HepG2 (cell line): ENCODE measurements around the gene UBALD1. TPM values are rescaled to one million over a fixed set of nuclear protein-coding genes. Genes with fewer than 3 reads are reported as not detected.

Source experiments
- ATAC-seq: fragments of 200-7000 bp; cut with Tn5 transposase; 3 replicates; pipeline ENCODE4 v1.9.1; 2020; ENCODE audit warnings: mild to moderate bottlenecking, moderate library complexity
- BruUV-seq: library from RNA; stranded (reverse); fragments of 400-500 nt; replicated peaks from 2 replicates; lab custom pipeline; 2021; lab: Mats Ljungman, UMichigan
- CTCF ChIA-PET: fragments of 300-600 bp; formaldehyde crosslinking; extraction: SDS; loops from one replicate; lab custom pipeline; 2021; ENCODE audit warnings: low total read pairs, inconsistent platforms, low intra/inter-chr PET ratio; lab: Yijun Ruan, JAX
- POLR2A ChIA-PET: fragments of 350-600 bp; sonication (Branson Sonifier 250); formaldehyde crosslinking; loops from one replicate; lab custom pipeline; 2020; ENCODE audit warnings: antibody characterized with exemption, inconsistent platforms; lab: Yijun Ruan, JAX
- DNase-seq: peaks from one replicate; pipeline ENCODE4 v3.0.0-alpha.2; 2015; ENCODE audit warnings: low spot score
- FAIRE-seq: peaks from 3 replicates; lab custom pipeline; 2011; peaks lifted over from hg19 to GRCh38; lab: Jason Lieb, UNC
- H2AFZ ChIP-seq: one replicate; pipeline ENCODE4 v1.6.1; 2011; ENCODE audit warnings: low read length, inconsistent platforms
- H3K27ac ChIP-seq: fragments of 300-600 bp; 3 replicates; pipeline ENCODE4 v1.8.0; 2011; ENCODE audit warnings: mixed run types, mild to moderate bottlenecking, mixed read lengths, low read length, inconsistent platforms; ENCODE audit not compliant: insufficient read depth; ENCODE audit errors: extremely low read length
- H3K27me3 ChIP-seq, 2 experiments: fragments of 200-600 bp in 1 of 2; 2 replicates in 1 of 2; 3 replicates in 1 of 2; pipeline versions ENCODE4 v1.6.0 to v1.8.0; 2011; ENCODE audit warnings: low read length in 2 of 2, mild to moderate bottlenecking in 2 of 2, moderate library complexity in 2 of 2, inconsistent platforms in 1 of 2; ENCODE audit not compliant: insufficient read depth in 2 of 2, control insufficient read depth in 1 of 2
- H3K36me3 ChIP-seq, 2 experiments: fragments of 200-600 bp in 1 of 2; replicated peaks in 1 of 2; 2 replicates in 1 of 2; 3 replicates in 1 of 2; pipeline versions ENCODE4 v1.5.1 to v1.8.0; 2011; ENCODE audit warnings: low read length in 2 of 2, inconsistent platforms in 1 of 2; ENCODE audit not compliant: insufficient read depth in 2 of 2, control insufficient read depth in 1 of 2
- H3K4me1 ChIP-seq: 2 replicates; pipeline ENCODE4 v1.5.1; 2012; ENCODE audit warnings: low read length, inconsistent platforms; ENCODE audit not compliant: insufficient read depth
- H3K4me2 ChIP-seq: 2 replicates; pipeline ENCODE4 v1.6.0; 2011; ENCODE audit warnings: low read depth, low read length, inconsistent platforms
- H3K4me3 ChIP-seq, 3 experiments: fragments of 200-600 bp in 1 of 3; sonication (generic), shearing (Covaris generic) in 1 of 3; replicated peaks in 1 of 3; 2 replicates each; pipeline ENCODE4 v1.5.1; 2011 to 2016; ENCODE audit warnings: low read length in 3 of 3, inconsistent platforms in 2 of 3, low read depth in 2 of 3, mild to moderate bottlenecking in 2 of 3, control low read depth in 1 of 3, mixed read lengths in 1 of 3; ENCODE audit not compliant: insufficient read depth in 1 of 3
- H3K79me2 ChIP-seq: one replicate; pipeline ENCODE4 v1.6.1; 2011; ENCODE audit warnings: low read length, inconsistent platforms; ENCODE audit not compliant: insufficient read depth
- H3K9ac ChIP-seq: 2 replicates; pipeline ENCODE4 v1.6.0; 2011; ENCODE audit warnings: mild to moderate bottlenecking, low read depth, low read length, inconsistent platforms; ENCODE audit not compliant: insufficient read depth
- H3K9me3 ChIP-seq: 2 replicates; pipeline ENCODE4 v1.5.1; 2012; ENCODE audit warnings: mild to moderate bottlenecking, low read length
- H4K20me1 ChIP-seq: 2 replicates; pipeline ENCODE4 v1.6.0; 2011; ENCODE audit warnings: inconsistent platforms, mild to moderate bottlenecking, low read length, moderate library complexity; ENCODE audit not compliant: insufficient read depth
- ATAD3A ChIP-seq: sonication (generic); formaldehyde crosslinking; IDR thresholded peaks from 2 replicates; pipeline ENCODE4 v1.4.0; 2020; ENCODE audit warnings: missing genetic modification reagents
- CTCF ChIP-seq: sonication (generic); formaldehyde crosslinking; IDR thresholded peaks from 2 replicates; pipeline ENCODE4 v1.5.0; 2020; ENCODE audit warnings: mild to moderate bottlenecking, missing genetic modification reagents, moderate library complexity
- HOXA9 ChIP-seq: sonication (generic); formaldehyde crosslinking; IDR thresholded peaks from 2 replicates; pipeline ENCODE4 v1.8.1; 2022; ENCODE audit warnings: missing genetic modification reagents, mild to moderate bottlenecking, moderate library complexity, borderline replicate concordance
- SIX1 ChIP-seq: sonication (generic); formaldehyde crosslinking; IDR thresholded peaks from 2 replicates; pipeline ENCODE4 v1.4.0; 2020; ENCODE audit warnings: missing genetic modification reagents, borderline replicate concordance
- SSRP1 ChIP-seq: IDR thresholded peaks from 2 replicates; pipeline ENCODE4 v1.6.1; 2016; ENCODE audit warnings: control low read depth
- TBX3 ChIP-seq: fragments of 450-650 bp; IDR thresholded peaks from 2 replicates; pipeline ENCODE4 v1.6.1; 2017; ENCODE audit warnings: antibody characterized with exemption, mild to moderate bottlenecking, inconsistent platforms, borderline replicate concordance
- TGIF2 ChIP-seq: IDR thresholded peaks from 2 replicates; pipeline ENCODE4 v1.6.1; 2016; ENCODE audit warnings: control low read depth, missing compliant biosample characterization
- ZBTB33 ChIP-seq: sonication (generic); formaldehyde crosslinking; IDR thresholded peaks from 2 replicates; pipeline ENCODE4 v1.4.0; 2020; ENCODE audit warnings: missing genetic modification reagents
- ZNF3 ChIP-seq: IDR thresholded peaks from 2 replicates; pipeline ENCODE4 v1.7.0; 2017; ENCODE audit warnings: inconsistent platforms
- ZNF34 ChIP-seq: sonication (generic); formaldehyde crosslinking; IDR thresholded peaks from 2 replicates; pipeline ENCODE4 v1.4.0; 2020; ENCODE audit warnings: mild to moderate bottlenecking, missing genetic modification reagents, borderline replicate concordance
- ZNF597 ChIP-seq: sonication (generic); formaldehyde crosslinking; IDR thresholded peaks from 2 replicates; pipeline ENCODE4 v1.5.0; 2020; ENCODE audit warnings: missing genetic modification reagents
- WGBS: methylation state at CpG from one replicate; pipeline ENCODE4 v1.1.6; 2017; ENCODE audit warnings: low lambda C conversion rate; 5-methylcytosine and 5-hydroxymethylcytosine counted together
- in situ Hi-C: cut with HindIII; loops from 2 replicates; pipeline ENCODE4 v1.10.0; 2017; ENCODE audit warnings: low pct_unique_long_range_greater_than_20kb; ENCODE audit not compliant: extremely low pct_ligation_motif_present
- intact Hi-C: fragments of 100-400 bp; cut with micrococcal nuclease; formaldehyde crosslinking; loops from one replicate; pipeline ENCODE4 v1.10.0; 2022; ENCODE audit not compliant: unreplicated experiment
- polyA plus RNA-seq, 8 experiments: library from polyadenylated mRNA; depleted of rRNA in 3 of 8; stranded (reverse) in 7 of 8; unstranded in 1 of 8; fragments of >200 nt; fragmentation: Illumina TruSeq in 4 of 8; extraction: Trizol in 4 of 8; gene quantifications; 2 replicates each; pipeline versions ENCODE4 v1.2.1 to v1.2.3, GENCODE V29; 2011 to 2016; ENCODE audit warnings: low read depth in 4 of 8, missing spikeins in 1 of 8, mixed read lengths in 1 of 8; ENCODE audit not compliant: insufficient read depth in 1 of 8
- total RNA-seq, 5 experiments: library from RNA; depleted of rRNA; stranded (reverse); fragments of >200 nt; fragmentation: Illumina TruSeq; extraction: Trizol; gene quantifications; 2 replicates each; pipeline ENCODE4 v1.2.3, GENCODE V29; 2016; ENCODE audit warnings: low read depth in 1 of 5
- TF ChIP-seq, protein P1 (sequence below): sonication (generic); formaldehyde crosslinking; IDR thresholded peaks from 2 replicates; pipeline ENCODE4 v1.4.0; 2020; ENCODE audit warnings: missing genetic modification reagents

The UBALD1 gene
- total and polyA plus RNA-seq, 2 of the 13 experiments (the other 11 are each of a cell fraction or from before 2014, with no cell fraction given) = 6.8 to 12.3 TPM

- Histone ChIP-seq H3K79me2 (peaks cover 43% of the 10 kb centered on the region), H3K4me2 (no peak overlapping the region), H3K27me3 (no peaks in the 10 kb centered on the region), H3K4me1 (peaks cover 40% of the 10 kb centered on the region), H3K36me3 (peaks cover 9 to 33% of the 10 kb centered on the region in 2 experiments; a peak in 4 of 5 replicates), H3K4me3 (no peak overlapping the region), H4K20me1 (no peaks in the 10 kb centered on the region), H3K9me3 (no peaks in the 10 kb centered on the region), H3K9ac (no peak overlapping the region), H3K27ac (no peak overlapping the region), H2AFZ (no peak overlapping the region)
- no TSS peak for BruUV-seq
- DNase-seq (no peak), ATAC-seq (no peak), FAIRE-seq (no peak)
- POLR2A ChIA-PET = interaction anchor here (2.5 kb wide), 1 partner anchor 32 kb away, joined by 9 read pairs; no protein-coding TSS in a partner anchor
- 95% methylated on average over 10 of the region's 13 CpGs for WGBS
- intact Hi-C loops (no loop called here), in situ Hi-C loops (no loop called here)
- CTCF ChIA-PET = no interaction called here
- TF ChIP-seq CTCF (0 out of 2 replicates have a peak, but pooled peaks have one; percentile 5), TGIF2 (CRISPR knock-in tag) (no peak), ZBTB33 (CRISPR knock-in tag) (peak; percentile 97), ZNF34 (no peak), SSRP1 (no peak)
Measured at GRCh38 chr16:4648917-4649316, 34.2 kb upstream of the UBALD1 start.

DNA sequence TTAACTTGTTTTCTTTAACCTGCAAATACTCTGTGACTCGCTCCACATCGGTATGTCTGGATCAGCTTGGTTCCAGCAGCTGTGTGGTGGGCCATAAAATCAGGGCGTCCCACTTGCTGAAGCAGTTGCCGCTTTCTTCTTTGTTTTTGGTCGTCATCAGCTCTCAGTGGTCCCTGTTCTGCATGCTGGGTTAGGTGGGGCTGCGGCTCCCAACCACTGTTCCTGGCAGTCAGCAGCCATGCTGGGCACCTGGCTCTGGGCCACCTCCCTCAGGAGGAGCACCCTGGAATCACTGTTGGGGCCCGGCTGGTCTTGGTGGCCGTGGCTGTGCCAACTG is 32.9 kb upstream of the UBALD1 start:
- Histone ChIP-seq H3K4me3 (no peak overlapping the region), H3K27me3 (no peaks in the 10 kb centered on the region), H3K9ac (no peak overlapping the region), H2AFZ (no peak overlapping the region), H3K4me1 (peaks cover 34% of the 10 kb centered on the region), H3K36me3 (peaks cover 9 to 28% of the 10 kb centered on the region in 2 experiments; a peak in 4 of 5 replicates), H3K4me2 (no peak overlapping the region), H3K9me3 (no peaks in the 10 kb centered on the region), H3K79me2 (peaks cover 53% of the 10 kb centered on the region), H4K20me1 (no peaks in the 10 kb centered on the region), H3K27ac (no peak overlapping the region)
- FAIRE-seq (no peak), ATAC-seq (no peak), DNase-seq (no peak)
- intact Hi-C loops (no loop called here), in situ Hi-C loops (no loop called here)
- CTCF ChIA-PET = no interaction called here
- 100% methylated on average over 6 of the region's 8 CpGs for WGBS
- BruUV-seq = no TSS peak
- POLR2A ChIA-PET = no interaction called here
- TF ChIP-seq TBX3 (no peak), HOXA9 (CRISPR knock-in tag) (no peak), ZNF597 (CRISPR knock-in tag) (no peak), ZNF3 (CRISPR knock-in tag) (no peak), SIX1 (no peak), ATAD3A (no peak)
- TF ChIP-seq, protein P1, sequence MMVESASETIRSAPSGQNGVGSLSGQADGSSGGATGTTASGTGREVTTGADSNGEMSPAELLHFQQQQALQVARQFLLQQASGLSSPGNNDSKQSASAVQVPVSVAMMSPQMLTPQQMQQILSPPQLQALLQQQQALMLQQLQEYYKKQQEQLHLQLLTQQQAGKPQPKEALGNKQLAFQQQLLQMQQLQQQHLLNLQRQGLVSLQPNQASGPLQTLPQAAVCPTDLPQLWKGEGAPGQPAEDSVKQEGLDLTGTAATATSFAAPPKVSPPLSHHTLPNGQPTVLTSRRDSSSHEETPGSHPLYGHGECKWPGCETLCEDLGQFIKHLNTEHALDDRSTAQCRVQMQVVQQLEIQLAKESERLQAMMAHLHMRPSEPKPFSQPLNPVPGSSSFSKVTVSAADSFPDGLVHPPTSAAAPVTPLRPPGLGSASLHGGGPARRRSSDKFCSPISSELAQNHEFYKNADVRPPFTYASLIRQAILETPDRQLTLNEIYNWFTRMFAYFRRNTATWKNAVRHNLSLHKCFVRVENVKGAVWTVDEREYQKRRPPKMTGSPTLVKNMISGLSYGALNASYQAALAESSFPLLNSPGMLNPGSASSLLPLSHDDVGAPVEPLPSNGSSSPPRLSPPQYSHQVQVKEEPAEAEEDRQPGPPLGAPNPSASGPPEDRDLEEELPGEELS (CRISPR knock-in tag) = no peak
